GM23248 (cell line): Measurements from ENCODE around the gene RANBP10. TPM values are rescaled to one million over a fixed set of nuclear protein-coding genes. Genes with fewer than 3 reads are reported as not detected.

Source experiments
- DNase-seq: peaks from one replicate; pipeline ENCODE4 v3.0.0-alpha.2; 2015
- H2AFZ ChIP-seq: fragments of 200-600 bp; sonication (generic); 2 replicates; pipeline ENCODE4 v1.6.1; 2016; ENCODE audit warnings: antibody characterized with exemption
- H3F3A ChIP-seq: fragments of 200-600 bp; sonication (generic); 2 replicates; pipeline ENCODE4 v1.6.1; 2016; ENCODE audit warnings: mild to moderate bottlenecking, antibody characterized with exemption, mixed run types; ENCODE audit not compliant: insufficient read depth
- H3K27ac ChIP-seq: fragments of 200-600 bp; sonication (generic); 2 replicates; pipeline ENCODE4 v1.5.1; 2016; ENCODE audit warnings: mild to moderate bottlenecking
- H3K27me3 ChIP-seq: fragments of 200-600 bp; sonication (generic); replicated peaks from 2 replicates; pipeline ENCODE4 v1.6.1; 2016; ENCODE audit warnings: mild to moderate bottlenecking; ENCODE audit not compliant: insufficient read depth
- H3K36me3 ChIP-seq: fragments of 200-600 bp; sonication (generic); 2 replicates; pipeline ENCODE4 v1.6.1; 2016; ENCODE audit warnings: low read depth, mild to moderate bottlenecking
- H3K4me1 ChIP-seq: fragments of 200-600 bp; sonication (generic); 2 replicates; pipeline ENCODE4 v1.6.1; 2016; ENCODE audit warnings: mild to moderate bottlenecking; ENCODE audit not compliant: insufficient read depth
- H3K4me2 ChIP-seq: fragments of 200-600 bp; sonication (generic); one replicate; pipeline ENCODE4 v1.6.1; 2016; ENCODE audit warnings: mild to moderate bottlenecking; ENCODE audit not compliant: unreplicated experiment
- H3K4me3 ChIP-seq: fragments of 200-600 bp; sonication (generic); 2 replicates; pipeline ENCODE4 v1.5.1; 2016; ENCODE audit warnings: mild to moderate bottlenecking
- H3K79me2 ChIP-seq: fragments of 200-600 bp; sonication (generic); 2 replicates; pipeline ENCODE4 v1.6.1; 2016; ENCODE audit warnings: mild to moderate bottlenecking; ENCODE audit not compliant: insufficient read depth
- H3K9ac ChIP-seq: fragments of 200-600 bp; sonication (generic); 2 replicates; pipeline ENCODE4 v1.6.1; 2016; ENCODE audit warnings: mild to moderate bottlenecking
- H3K9me2 ChIP-seq: fragments of 200-600 bp; sonication (generic); 2 replicates; pipeline ENCODE4 v1.6.1; 2016; ENCODE audit warnings: mixed run types, mild to moderate bottlenecking, moderate library complexity; ENCODE audit not compliant: insufficient read depth
- H3K9me3 ChIP-seq: fragments of 200-600 bp; sonication (generic); one replicate; pipeline ENCODE4 v1.6.1; 2017; ENCODE audit warnings: low read depth
- H4K20me1 ChIP-seq: fragments of 200-600 bp; sonication (generic); 2 replicates; pipeline ENCODE4 v1.6.0; 2016; ENCODE audit not compliant: insufficient read depth
- EZH2 ChIP-seq: fragments of 200-600 bp; sonication (generic); IDR thresholded peaks from 2 replicates; pipeline ENCODE4 v1.6.1; 2018; ENCODE audit warnings: antibody characterized with exemption, mild to moderate bottlenecking; ENCODE audit not compliant: insufficient read depth, poor library complexity, severe bottlenecking
- EZH2phosphoT487 ChIP-seq: fragments of 200-600 bp; sonication (generic); IDR thresholded peaks from 2 replicates; pipeline ENCODE4 v1.6.1; 2018; ENCODE audit warnings: antibody characterized with exemption, moderate library complexity, mild to moderate bottlenecking, low read depth; ENCODE audit not compliant: insufficient read depth
- WGBS, 2 experiments: methylation state at CpG; one replicate each; pipeline ENCODE4 v1.1.6; 2015 to 2017; ENCODE audit warnings: low lambda C conversion rate in 2 of 2, low coverage in 1 of 2; ENCODE audit errors: missing lambda C conversion rate in 2 of 2; 5-methylcytosine and 5-hydroxymethylcytosine counted together
- in situ Hi-C: fragments of 300-500 bp; cut with MboI; formaldehyde crosslinking; loops from 2 replicates; pipeline ENCODE4 v1.15.0; 2020
- polyA plus RNA-seq: library from polyadenylated mRNA; unstranded; fragments of >200 nt; fragmentation: Nextera tagmentation; extraction: Ambion mirVana; gene quantifications from 2 replicates; pipeline ENCODE4 v1.2.1, GENCODE V29; 2016
- total RNA-seq: library from RNA; depleted of rRNA; stranded (reverse); fragments of >200 nt; shearing (Covaris generic); gene quantifications from 2 replicates; pipeline ENCODE4 v1.2.3, GENCODE V29; 2014; rRNA removed

The RANBP10 gene
- 2.4 and 3.3 TPM in 2 replicates for total RNA-seq
- polyA plus RNA-seq, result 5.8 and 6.1 TPM in 2 replicates

GRCh38 chr16:67806428-67807147 is at the start of gene RANBP10, which contains the start of gene TSNAXIP1:
RANBP10 (minus strand) TSS chr16:67806560; CDS start chr16:67806536, 24 bp downstream.
TSNAXIP1 (plus strand) TSS chr16:67806889; CDS start chr16:67807150, 261 bp downstream.
- Histone ChIP-seq H2AFZ (peak within 1 kb of the TSS; percentile 94), H3K4me1 (peaks cover 7% of the 10 kb centered on the region), H3K4me3 (peak within 1 kb of the TSS; percentile 93), H3K9me2 (no peaks in the 10 kb centered on the region), H3K9ac (peak within 1 kb of the TSS; percentile 92), H3K4me2 (peak within 1 kb of the TSS; percentile 92), H3K27me3 (no peaks in the 10 kb centered on the region), H3F3A (no peaks in the 10 kb centered on the region), H3K27ac (peak within 1 kb of the TSS; percentile 35), H3K9me3 (no peaks in the 10 kb centered on the region), H3K36me3 (no peaks in the 10 kb centered on the region), H4K20me1 (no peaks in the 10 kb centered on the region), H3K79me2 (peaks cover 47% of the 10 kb centered on the region)
- TF ChIP-seq EZH2, result no peak
- no peak for TF ChIP-seq EZH2phosphoT487
- WGBS, 2 experiments, result 0% methylated on average over 49 to 54 of the region's 54 CpGs
- in situ Hi-C loops, result loop anchor here (10.0 kb wide), 1 partner anchor 132 kb away; no protein-coding TSS in a partner anchor
- DNase-seq, result peak; percentile 100

DNA sequence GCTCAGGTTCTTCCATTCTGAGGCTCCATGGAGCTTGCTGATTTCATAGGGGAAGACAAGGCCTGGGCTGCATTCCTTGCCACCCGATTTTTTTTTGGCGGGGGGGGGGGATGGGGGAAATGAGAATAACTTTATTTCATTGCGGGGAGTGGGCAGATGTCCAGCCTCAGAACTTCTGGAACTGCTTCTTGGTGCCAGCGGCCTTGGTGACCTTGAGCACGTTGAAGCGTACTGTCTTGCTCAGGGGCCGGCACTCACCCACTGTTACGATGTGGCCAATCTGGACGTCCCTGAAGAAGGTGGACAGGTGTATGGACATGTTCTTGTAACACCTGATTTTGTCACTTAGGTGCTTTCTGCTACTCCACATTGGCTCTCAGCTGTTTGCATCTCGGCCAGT is 49.4 kb upstream of the RANBP10 start:
- Histone ChIP-seq H3K27ac (no peak overlapping the region), H3K36me3 (peaks cover 4% of the 10 kb centered on the region; the same call in 1 of the 2 replicates), H3K9me2 (no peaks in the 10 kb centered on the region), H3K79me2 (peaks cover 96% of the 10 kb centered on the region), H3K4me2 (no peak overlapping the region), H3K27me3 (no peaks in the 10 kb centered on the region), H3K9ac (no peak overlapping the region), H3F3A (peaks cover 34% of the 10 kb centered on the region), H2AFZ (no peak overlapping the region), H3K4me3 (no peak overlapping the region), H3K4me1 (peaks cover 26% of the 10 kb centered on the region), H3K9me3 (no peaks in the 10 kb centered on the region), H4K20me1 (peaks cover 13% of the 10 kb centered on the region; the same call in 1 of the 2 replicates)
- no peak for TF ChIP-seq EZH2
- TF ChIP-seq EZH2phosphoT487, result no peak
- 82 to 86% methylated on average over 9 to 10 of the region's 10 CpGs for WGBS, 2 experiments
- no peak for DNase-seq
- in situ Hi-C loops, result no loop called here

- no peak overlapping the region for H3K27ac ChIP-seq
- no peak overlapping the region for H2AFZ ChIP-seq
- WGBS, 2 experiments, result 97 to 98% methylated on average over 3 of the region's 3 CpGs
- DNase-seq, result no peak
- in situ Hi-C loops, result no loop called here
- H3K36me3 ChIP-seq, result no peaks in the 10 kb centered on the region
- no peaks in the 10 kb centered on the region for H3K27me3 ChIP-seq
- H3K4me1 ChIP-seq, result peaks cover 16% of the 10 kb centered on the region
- H3F3A ChIP-seq, result peaks cover 24% of the 10 kb centered on the region
- H3K9me3 ChIP-seq, result no peaks in the 10 kb centered on the region
- no peak overlapping the region for H3K4me3 ChIP-seq
- peaks cover 96% of the 10 kb centered on the region for H3K79me2 ChIP-seq
- no peak overlapping the region for H3K9ac ChIP-seq
- no peak overlapping the region for H3K4me2 ChIP-seq
- no peaks in the 10 kb centered on the region for H3K9me2 ChIP-seq
- H4K20me1 ChIP-seq, result peaks cover 15% of the 10 kb centered on the region; the same call in 1 of the 2 replicates
- TF ChIP-seq EZH2phosphoT487 (no peak), EZH2 (no peak)
Observed at GRCh38 chr16:67853670-67854069, 47.3 kb upstream of the RANBP10 start.

- Histone ChIP-seq H3K4me1 (peaks cover 38% of the 10 kb centered on the region), H3K4me3 (peak overlapping the region; percentile 96), H4K20me1 (0 out of 2 replicates have a peak, but pooled peaks cover 4% of the 10 kb centered on the region), H3K79me2 (peaks cover 94% of the 10 kb centered on the region), H3K27ac (peak overlapping the region; percentile 91), H3K9me3 (no peaks in the 10 kb centered on the region), H3K27me3 (no peaks in the 10 kb centered on the region), H2AFZ (no peak overlapping the region), H3K9me2 (no peaks in the 10 kb centered on the region), H3K36me3 (no peaks in the 10 kb centered on the region), H3K9ac (peak overlapping the region; percentile 99), H3F3A (peaks cover 14% of the 10 kb centered on the region), H3K4me2 (peak overlapping the region; percentile 88)
- in situ Hi-C loops, result no loop called here
- no peak for TF ChIP-seq EZH2
- TF ChIP-seq EZH2phosphoT487, result no peak
- WGBS, 2 experiments, result 82 to 85% methylated on average over 11 of the region's 11 CpGs
- no peak for DNase-seq
Observed at GRCh38 chr16:67848118-67848517, 41.8 kb upstream of the RANBP10 start.
